Erythroblast (primary cell): ENCODE measurements around the gene KIF15.

Experiments used
- GATA1 ChIP-seq: IDR thresholded peaks from 2 replicates; pipeline ENCODE4 v1.6.1; 2011; ENCODE audit warnings: low read depth, mild to moderate bottlenecking, control low read depth, low read length, moderate library complexity
- POLR2A ChIP-seq: IDR thresholded peaks from 2 replicates; pipeline ENCODE4 v1.6.1; 2011; ENCODE audit warnings: mild to moderate bottlenecking, low read length

DNA sequence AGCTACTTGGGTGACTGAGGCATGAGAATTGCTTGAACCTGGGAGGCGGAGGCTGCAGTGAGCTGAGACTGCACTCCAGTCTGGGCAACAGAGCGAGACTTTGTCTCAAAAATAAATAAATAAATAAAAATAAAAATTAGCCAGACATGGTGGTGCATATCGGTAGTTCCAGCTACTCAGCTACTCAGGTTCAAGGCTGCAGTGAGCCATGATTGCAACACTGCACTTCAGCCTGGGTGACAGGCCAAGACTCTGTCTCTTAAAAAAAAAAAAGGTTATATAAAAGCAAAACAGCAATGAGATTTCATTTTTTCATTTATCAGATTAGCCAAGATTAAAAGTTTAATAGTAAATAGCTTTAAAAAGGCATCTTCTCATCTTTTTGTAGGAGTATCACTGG is 115.7 kb downstream of the KIF15 start:
- TF ChIP-seq POLR2A, result no peak
- no peak for TF ChIP-seq GATA1
